Dedifferentiated amniotic fluid mesenchymal stem cell (primary cell): ENCODE measurements around the gene USE1.

Experiments
- DNase-seq: peaks from one replicate; pipeline ENCODE4 v3.0.0-alpha.2; 2016; ENCODE audit errors: extremely low spot score

Gene USE1

DNA sequence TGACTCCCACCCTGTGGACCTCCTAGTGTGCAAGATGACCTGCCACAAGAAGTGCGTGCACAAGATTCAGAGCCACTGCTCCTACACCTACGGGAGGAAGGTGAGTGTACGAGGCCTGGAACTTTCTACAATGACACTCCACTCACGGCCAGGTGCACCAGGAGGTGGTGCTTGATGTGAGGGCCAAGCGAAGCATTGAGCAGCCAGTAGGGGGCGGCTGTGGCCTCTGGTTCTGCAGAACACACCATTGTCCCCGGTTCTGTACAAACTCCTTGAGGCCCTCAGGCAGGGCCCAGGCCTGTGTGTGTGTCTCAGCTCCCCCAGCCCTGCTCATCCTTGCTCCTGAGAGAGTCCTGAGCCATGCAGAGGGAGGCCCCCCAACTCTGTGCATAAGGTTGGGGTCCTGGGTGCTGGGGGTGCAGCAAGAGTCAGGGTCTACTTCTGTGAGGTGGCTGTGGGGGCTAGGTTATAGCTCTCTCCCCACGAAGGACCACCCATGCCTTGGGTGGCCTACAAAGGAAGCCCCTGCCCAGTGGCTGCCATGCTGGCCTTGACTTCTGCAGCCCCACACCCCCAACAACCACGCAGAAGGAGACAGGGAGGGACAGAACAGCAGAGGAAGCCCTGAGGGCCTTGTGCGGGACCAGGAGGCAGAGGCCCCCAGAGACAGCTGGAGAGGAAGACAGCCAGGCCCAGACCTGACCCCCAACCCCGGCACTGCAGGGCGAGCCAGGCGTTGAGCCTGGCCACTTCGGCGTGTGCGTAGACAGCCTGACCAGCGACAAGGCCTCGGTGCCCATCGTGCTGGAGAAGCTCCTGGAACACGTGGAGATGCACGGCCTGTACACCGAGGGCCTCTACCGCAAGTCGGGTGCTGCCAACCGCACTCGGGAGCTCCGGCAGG lies 9.7 kb upstream of the USE1 start:
- DNase-seq: peak; percentile 16

DNA sequence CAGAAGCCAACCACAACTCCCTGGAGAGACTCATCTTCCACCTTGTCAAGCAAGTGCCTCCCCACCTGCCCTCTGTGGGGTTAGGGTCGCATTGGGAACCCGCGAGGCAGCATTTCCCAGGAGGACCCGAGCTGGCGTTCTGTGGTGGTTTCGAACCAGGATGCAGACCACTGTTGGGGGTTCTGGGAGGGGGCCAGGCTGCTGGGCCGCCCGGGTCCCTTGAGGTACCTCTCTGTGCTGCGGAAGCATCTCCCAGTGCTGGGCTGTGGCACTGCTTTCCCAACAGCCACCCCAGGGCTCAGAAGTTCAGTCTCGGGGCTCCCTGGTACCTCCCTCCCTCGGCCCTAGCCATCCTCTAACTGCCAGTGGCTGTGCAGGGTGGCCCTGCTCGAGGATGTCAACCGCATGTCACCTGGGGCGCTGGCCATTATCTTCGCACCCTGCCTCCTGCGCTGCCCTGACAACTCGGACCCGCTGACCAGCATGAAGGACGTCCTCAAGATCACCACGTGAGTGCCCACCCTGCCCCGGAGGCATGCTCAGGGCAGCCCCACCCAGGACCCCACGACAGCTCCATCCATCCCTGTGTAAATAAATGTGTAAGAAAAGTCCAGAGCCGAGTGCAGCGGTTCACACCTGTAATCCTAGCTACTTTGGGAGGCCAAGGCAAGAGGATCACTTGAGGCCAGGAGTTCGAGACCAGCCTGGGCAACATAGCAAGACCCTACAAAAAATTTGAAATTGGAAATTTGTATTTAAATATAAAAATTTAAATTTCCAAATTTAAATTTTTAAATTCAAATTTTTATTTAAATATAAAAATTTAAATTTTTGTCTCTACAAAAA lies 8.2 kb upstream of the USE1 start:
- DNase-seq: no peak

DNA sequence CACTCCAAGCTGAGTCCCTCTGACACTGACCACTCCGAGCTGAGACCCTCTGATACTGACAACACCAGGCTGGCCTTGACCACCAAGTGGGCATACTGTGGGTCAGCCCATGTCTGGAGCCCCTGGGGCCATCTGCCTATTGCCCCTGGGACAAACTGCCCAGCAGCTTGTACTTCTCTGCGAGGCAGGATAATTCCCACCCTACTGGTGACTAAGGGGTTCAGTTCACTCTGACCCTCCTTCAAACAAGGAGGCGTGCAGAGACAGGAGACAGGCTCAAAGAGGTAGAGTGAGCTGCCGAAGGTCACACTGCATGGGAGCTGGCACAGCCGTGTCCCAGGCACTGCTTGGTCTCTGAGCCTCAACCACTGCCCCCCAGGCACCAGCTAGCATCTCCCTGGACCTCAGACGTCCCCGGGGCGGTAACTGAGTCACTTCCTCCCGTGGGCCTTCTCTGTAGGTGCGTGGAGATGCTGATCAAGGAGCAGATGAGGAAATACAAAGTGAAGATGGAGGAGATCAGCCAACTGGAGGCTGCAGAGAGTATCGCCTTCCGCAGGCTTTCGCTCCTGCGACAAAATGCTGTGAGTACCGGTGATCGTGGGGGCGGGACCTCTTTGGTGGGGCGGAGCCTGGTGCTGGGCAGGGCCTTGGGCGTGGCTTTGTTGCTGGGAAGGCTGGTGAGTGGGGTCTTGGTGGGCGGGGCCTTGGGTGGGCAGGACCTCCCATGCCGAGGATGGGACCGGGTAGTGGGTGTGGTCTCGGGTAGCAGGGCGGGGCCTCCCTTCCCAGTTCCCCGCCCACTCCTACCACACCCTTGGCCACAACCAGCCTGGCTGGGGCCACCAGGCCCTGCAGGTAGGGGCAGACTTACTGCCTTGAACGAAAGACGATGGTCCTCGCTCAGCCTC lies 5.8 kb upstream of the USE1 start:
- DNase-seq: no peak

DNA sequence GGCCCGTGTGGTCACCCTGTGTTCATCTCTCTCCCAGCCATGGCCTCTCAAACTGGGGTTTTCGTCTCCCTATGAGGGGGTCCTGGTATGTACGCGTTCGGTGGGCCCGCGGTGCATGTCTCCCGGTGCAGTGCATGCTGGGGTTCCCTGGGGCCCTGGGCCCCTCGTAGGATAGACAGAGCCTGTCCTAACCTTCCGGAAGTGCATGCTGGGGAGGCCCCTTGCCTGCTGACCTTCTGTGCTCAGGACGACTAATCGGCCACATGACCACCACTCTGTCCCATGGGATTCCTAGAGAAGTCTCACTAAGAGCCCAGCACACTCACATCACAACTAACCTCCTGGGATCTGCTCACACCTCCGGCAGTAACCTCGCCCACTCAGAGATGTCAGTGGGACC lies 4.9 kb upstream of the USE1 start:
- no peak for DNase-seq

DNA sequence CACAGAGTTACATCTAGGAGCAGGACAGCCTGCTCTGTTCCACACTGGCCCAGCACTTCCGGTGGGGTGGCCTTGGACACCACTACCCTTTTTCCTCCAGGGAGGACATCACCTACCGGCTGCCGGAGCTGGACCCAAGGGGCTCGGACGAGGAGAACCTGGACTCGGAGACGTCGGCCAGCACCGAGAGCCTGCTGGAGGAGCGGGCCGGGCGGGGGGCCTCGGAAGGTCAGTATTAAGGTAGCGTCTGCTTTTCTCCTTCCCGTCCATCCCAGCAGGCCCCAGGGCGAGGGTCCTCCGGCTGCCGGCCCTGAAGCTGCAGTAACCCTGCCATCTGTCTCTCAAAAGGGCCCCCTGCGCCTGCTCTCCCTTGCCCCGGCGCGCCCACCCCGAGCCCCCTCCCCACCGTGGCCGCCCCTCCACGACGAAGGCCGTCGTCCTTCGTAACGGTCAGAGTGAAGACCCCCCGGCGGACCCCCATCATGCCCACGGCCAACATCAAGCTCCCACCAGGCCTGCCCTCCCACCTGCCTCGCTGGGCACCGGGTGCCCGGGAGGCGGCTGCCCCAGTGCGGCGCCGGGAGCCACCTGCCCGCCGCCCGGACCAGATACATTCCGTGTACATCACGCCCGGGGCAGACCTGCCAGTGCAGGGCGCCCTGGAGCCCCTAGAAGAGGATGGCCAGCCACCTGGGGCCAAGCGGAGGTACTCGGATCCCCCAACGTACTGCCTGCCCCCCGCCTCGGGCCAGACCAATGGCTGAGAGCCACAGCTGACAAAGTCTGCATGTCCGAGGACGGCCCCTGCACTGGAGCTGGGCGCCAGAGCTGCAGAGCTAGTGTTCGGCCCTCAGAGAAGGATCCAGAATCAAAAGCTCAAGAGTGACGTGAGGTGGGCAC lies 3.4 kb upstream of the USE1 start:
- DNase-seq: no peak

DNA sequence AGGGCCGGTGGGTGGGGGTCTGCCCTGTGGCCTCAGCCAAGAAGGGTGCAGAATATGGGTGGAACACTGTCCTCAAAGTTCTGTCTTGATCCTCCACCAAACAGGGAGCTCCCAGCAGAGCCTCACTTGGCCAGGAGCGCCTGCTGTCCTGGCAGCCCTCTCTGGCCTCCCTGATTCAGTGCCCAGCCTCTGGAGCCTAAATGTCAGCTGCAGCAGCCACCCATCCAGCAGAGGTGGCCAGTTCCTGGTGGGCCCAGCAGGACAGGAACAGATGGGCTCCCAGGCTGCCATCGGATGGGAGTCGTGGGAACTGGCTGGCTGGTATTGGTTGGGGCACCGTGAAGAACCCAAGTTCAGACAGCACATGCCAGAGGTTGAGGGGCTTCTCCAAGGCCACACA lies 1.8 kb upstream of the USE1 start:
- no peak for DNase-seq

DNA sequence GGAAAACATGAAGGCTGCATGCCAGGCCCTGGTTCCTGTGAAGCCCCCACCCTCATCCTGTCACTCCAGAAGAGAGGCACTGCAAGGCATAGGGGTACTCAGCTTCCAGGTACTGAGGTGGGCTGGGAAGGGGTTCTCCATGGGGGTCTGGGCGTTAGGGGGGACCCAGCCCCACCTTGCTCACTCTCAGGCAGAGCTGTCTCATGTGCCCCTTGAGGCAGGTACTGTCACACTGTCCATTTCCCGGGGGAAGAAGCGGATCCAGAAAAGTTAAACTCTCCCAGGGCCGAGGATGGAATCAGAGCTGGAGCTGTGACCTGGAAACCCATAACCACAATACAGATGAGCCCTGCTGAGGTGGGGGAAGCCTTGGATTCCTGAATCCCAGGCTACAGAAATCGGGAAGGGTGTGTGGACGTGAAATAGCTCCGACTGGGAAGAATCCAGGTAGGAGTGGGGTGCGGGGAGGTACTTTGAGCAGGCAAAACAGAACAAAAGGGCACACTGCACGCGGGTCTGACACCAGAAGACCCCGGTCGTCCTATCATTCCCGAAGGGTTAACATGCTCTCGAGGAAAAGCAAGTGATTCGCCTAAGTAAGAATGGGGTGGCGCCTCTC lies 540 bp upstream of the USE1 start:
- DNase-seq: no peak

DNA sequence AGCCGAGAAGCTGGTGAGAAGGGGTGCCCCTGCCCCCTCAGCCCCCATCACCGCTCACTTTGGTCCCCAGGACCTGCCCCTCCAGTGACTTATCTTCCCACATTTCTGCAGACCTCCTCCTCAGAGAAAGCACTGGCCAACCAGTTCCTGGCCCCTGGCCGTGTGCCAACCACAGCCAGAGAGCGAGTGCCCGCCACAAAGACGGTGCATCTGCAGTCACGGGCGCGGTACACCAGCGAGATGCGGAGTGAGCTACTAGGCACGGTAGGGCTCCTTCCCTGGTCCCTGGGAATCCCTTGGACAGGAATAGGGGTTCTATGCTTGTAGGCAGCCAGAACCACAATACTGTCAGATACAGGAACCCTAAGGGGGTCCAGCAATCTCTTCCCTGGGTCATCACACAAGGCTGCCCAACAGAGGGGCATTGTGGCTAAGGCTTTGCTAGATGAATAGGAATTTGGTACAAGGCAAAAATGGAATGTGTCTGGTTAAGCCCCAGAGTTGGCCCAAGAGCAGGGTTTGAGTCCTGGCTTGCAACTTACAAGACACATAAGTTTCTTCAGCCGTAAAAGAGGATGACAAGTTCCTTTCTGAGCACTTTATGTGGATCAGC lies 1.0 kb downstream of the USE1 start:
- DNase-seq: no peak

DNA sequence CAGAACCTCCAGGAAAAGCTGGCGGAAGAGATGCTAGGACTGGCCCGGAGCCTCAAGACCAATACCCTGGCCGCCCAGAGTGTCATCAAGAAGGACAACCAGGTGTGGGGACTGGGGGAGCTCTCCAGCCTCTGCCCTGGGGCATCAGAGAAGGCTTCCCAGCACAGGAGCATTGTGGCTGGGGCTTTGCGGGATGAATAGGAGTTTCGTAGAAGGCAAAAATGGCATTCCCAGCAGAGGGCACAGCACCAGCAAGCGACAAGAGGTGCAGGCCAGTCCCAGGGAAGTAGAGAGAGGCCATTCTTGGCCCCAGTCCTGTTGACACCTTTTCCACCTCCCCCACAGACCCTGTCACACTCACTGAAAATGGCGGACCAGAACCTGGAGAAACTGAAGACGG lies 4.1 kb downstream of the USE1 start:
- DNase-seq: no peak

DNA sequence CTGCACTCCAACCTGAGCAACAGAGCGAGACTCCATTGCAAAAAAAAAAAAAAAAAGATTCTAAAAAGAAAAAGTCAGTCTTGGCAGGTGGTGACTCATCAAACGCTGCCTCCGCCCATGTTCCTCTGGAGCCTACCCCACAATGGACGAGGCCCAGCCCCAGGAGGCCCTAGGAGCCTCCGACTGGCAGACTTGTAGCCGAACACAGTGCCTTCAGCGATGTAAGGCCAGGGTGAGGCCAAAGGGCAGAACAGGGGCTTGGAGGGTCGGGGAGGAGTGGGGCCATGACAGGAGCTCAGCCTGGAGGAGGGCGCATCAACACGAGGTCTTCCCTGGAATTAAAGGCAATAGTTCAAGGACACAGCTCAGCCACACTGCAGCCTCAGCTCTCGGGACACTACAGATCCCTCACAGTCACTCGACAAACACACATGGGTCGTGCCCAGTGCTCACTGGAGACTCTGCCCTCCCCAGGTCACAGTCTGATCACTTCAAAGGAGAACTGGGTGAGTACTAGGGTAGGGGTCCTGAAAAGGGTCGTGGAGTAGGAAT lies 5.1 kb downstream of the USE1 start:
- DNase-seq: peak; percentile 36

DNA sequence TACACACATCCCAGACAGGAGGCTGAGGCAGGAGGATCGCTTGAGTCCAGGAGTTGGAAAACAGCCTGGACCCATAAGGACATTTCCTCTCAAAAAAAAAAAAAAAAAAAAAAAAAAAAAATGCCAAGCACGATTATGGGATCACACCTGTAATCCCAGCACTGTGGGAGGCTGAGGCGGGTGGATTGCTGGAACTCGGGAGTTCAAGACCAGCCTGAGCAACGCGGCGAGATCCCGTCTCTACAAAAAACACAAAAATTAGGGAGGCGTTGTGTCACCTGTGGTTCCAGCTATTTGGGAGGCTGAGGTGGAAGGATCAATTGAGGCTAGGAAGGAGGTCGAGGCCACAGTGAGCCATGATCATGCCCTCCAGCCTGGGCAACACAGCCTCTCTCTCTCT lies 9.9 kb downstream of the USE1 start:
- DNase-seq: no peak

DNA sequence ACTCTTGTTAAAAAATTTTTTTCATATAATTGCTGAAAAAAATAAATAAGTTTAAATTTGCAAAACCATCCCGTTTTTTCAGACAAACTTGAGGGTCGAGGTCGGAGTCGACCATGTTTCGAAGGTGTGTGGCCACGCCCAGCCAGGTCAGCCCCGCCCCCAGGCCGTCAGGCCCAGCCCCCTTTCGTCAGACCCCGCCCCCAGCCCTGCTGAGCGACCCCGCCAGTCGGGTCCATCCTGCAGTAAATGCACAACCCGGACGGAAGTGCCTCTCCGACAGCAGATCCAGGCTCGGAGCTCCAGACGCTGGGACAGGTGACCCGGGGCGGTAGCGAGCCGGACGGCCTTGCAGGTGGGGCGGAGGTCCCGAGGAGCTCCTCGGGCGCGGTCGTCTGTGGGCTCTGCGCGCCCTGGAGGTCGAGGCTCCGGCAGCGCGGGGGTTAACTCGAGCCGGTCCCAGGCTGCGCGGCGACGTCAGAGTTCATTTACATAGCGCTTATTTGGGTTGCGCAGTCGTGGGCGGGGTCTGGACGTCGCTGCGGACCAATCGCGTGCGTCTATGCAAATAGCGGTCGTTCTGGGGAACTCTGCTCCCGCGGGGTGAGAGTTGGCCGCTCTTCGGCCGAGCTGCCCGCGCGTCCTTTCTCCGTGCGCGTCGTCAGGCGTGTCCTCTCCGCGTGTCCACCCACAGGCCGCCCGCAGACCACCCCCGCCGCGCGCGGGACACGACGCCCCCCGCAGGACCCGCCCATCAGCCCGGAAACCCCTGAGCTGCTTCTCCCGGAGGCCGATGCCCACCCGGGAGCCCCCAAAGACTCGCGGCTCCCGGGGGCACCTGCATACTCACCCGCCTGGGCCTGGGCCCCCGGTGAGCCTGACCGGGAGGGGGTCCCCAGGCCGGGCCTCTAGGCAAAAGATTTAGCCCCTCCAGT lies 11.1 kb downstream of the USE1 start, which contains the start of gene OCEL1:
Gene OCEL1 (plus strand): TSS at position 225 of the 932 bp plus-strand sequence. CDS start 22 bp downstream, at position 247.
- peak; percentile 97 for DNase-seq

DNA sequence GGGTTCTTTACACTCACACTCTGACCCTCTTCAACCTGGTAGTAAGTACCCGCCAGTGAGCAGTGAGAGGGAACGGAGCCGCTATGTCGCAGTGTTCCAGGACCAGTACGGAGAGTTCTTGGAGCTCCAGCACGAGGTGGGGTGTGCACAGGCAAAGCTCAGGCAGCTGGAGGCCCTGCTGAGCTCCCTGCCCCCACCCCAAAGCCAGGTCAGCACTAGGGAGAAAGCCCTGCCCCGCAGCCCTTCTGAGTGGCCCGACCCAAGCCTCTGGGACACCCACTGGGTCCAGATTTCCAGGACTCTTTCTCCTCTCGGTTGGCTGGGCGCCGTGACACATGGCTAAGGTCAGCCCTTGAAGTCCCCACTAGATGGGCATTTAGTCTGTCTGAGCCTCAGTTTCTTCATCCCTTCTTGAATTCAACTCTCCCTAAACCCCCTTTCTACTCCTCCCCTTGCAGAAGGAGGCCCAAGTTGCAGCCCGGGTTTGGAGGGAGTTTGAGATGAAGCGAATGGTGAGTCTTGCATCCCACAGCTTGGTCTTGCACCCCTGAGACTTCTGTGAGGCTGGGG lies 12.7 kb downstream of the USE1 start:
- DNase-seq: no peak

DNA sequence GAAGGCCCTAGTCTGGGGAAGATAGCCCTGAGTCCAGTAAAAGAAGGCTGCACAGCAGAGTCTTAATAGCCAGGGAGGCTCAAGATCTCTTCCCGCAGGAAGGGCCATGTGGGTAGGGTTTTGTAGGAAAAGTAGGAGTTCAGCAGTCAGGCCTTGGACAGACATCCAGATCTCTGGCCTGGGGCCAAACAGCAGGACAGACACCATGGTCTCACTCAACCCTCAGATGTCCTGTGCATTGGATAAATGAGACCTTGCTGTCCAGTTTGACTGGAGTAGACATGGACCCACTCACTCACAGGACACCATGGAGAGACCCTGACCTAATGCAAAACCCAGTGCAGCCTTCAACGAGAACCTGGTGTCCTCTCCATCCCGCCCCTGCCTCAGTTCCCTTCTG lies 14.7 kb downstream of the USE1 start:
- no peak for DNase-seq

DNA sequence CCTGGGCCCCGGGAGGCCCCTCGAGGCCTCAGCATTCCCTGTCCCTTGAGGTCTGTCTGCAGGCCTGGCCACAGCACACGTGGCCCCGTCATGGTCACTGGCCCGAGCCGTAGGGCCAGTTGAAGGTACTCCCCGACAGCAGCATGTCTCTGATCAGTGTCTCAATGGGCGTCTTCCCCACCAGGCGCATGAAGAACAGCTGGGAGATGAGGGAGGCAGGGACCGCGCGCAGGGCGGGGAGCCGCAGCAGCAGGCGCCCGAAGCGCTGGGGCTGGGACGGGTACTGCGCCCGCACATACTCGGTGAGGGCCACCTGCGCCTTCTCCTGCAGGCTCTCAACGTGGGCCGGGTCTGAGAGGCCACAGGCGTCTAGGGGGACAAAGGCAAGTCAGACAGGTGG lies 17.1 kb downstream of the USE1 start:
- no peak for DNase-seq

DNA sequence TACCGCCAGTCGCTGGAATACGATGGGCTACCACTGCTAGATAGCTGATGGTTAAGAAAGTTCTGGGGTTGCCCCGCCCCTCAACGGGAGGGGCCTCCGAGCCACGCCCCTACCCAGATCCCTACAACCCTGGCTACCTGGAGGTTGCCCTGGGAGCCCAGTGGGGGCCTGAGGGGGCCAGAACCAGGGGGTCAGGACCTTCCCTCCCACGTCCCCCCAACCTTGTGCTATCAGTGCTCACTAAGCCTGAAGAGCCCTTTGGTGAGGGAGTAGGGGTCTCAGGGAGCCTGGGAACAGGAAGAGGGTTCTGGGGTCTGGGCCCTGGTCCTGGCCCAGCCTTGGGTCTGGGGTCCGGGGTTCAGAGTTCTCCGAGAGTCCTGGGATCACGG lies 19.7 kb downstream of the USE1 start:
- no peak for DNase-seq

DNA sequence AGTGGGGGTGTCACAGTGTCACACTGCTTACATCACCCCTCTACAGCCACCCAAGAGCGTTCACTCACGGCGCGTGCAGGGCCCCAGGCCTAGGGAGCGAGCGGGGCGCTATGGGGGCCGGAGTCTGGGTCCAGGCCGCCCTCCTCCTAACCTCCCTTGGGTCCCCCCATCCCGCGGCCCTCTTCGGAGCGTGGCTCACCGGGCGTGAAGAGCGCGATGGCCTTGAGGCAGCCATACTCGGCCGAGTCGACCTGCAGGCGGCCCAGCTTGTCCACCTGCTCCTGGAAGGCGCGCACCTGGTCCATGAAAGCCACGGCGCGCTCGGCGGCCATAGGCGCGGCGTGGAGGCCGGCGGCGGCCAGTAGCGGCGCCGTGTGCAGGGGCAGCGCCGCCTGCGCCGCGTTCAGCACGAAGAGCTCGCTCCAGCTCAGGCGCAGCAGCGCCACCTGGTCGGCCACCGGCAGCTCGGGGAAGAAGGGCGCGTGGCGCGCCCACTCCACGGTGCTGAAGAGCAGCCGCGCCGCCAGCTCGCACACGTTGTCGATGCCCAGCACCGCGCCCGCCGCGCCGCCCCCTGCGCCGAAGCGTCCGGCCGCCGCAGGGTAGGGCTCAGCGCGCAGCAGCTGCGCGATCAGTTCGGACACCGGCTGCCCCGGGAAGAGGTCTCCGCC lies 20.3 kb downstream of the USE1 start:
- DNase-seq: peak; percentile 20
